ENCODE results near the gene ETFA.

DNA sequence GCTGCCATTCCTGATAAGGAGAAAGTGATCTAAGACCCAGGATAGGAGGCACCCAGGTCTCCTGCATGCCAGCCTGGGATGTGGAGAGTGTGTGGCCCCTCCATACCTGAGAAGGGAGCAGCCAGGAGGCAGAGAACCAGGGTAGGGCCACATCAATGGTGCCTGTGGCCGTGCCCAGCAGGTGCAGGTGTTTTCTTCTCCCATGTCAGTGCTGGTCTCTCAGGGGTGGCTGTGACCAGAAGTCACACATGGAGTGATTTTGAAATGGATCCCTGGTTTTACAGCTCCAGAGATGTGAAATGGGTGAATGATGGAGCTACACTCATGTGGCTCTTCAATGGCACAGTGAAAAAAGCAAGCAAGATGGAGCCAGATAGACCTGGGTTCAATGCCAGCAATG, 22.0 kb upstream of the ETFA start:
- TF ChIP-seq, protein P1, sequence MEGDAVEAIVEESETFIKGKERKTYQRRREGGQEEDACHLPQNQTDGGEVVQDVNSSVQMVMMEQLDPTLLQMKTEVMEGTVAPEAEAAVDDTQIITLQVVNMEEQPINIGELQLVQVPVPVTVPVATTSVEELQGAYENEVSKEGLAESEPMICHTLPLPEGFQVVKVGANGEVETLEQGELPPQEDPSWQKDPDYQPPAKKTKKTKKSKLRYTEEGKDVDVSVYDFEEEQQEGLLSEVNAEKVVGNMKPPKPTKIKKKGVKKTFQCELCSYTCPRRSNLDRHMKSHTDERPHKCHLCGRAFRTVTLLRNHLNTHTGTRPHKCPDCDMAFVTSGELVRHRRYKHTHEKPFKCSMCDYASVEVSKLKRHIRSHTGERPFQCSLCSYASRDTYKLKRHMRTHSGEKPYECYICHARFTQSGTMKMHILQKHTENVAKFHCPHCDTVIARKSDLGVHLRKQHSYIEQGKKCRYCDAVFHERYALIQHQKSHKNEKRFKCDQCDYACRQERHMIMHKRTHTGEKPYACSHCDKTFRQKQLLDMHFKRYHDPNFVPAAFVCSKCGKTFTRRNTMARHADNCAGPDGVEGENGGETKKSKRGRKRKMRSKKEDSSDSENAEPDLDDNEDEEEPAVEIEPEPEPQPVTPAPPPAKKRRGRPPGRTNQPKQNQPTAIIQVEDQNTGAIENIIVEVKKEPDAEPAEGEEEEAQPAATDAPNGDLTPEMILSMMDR (conservative IDR thresholded peaks at IDR 0.05 in 1 of 2, IDR thresholded peaks at IDR 0.05 in 1 of 2; ENCODE audit: extremely low read depth in 1 of 2, insufficient read depth in 1 of 2, low read depth in 1 of 2, low read length in 2 of 2) = no peak
- TF ChIP-seq EZH2 (IDR thresholded peaks at IDR 0.05; ENCODE audit: borderline replicate concordance, low read length) = no peak
